NCI-H526 treated with DMSO at 0.1 percent for 48 hours (cell line): Measurements from ENCODE around the gene CHCHD6.

ENCODE experiments used
- DNase-seq: peaks from one replicate; lab custom pipeline; 2025; lab: John Stamatoyannopoulos, UW

Gene CHCHD6

GRCh38 chr3:126941721-126942270 lies 237.8 kb downstream of the CHCHD6 start:
- DNase-seq = no peak

- no peak for DNase-seq
Measured at GRCh38 chr3:126944089-126944965, 240.3 kb downstream of the CHCHD6 start.

- DNase-seq = no peak
Measured at GRCh38 chr3:126945171-126945721, 241.2 kb downstream of the CHCHD6 start.

GRCh38 chr3:126945891-126946290 lies 241.9 kb downstream of the CHCHD6 start:
- DNase-seq = no peak

GRCh38 chr3:126946405-126946804 lies 242.4 kb downstream of the CHCHD6 start:
- DNase-seq = no peak

- DNase-seq = no peak
Measured at GRCh38 chr3:126947429-126947828, 243.4 kb downstream of the CHCHD6 start.

- DNase-seq = no peak
Measured at GRCh38 chr3:126948980-126949535, 245.0 kb downstream of the CHCHD6 start.

GRCh38 chr3:126951561-126951960 lies 247.5 kb downstream of the CHCHD6 start:
- DNase-seq = no peak

GRCh38 chr3:126952261-126952982 lies 248.4 kb downstream of the CHCHD6 start:
- DNase-seq = no peak

GRCh38 chr3:126952983-126953660 lies 249.1 kb downstream of the CHCHD6 start:
- no peak for DNase-seq

- DNase-seq = no peak
Measured at GRCh38 chr3:126954141-126954842, 250.3 kb downstream of the CHCHD6 start.

GRCh38 chr3:126955004-126955790 lies 251.2 kb downstream of the CHCHD6 start:
- DNase-seq = no peak

GRCh38 chr3:126956361-126956760 lies 252.3 kb downstream of the CHCHD6 start:
- DNase-seq = no peak

GRCh38 chr3:126956866-126957650 lies 253.0 kb downstream of the CHCHD6 start:
- DNase-seq = no peak

GRCh38 chr3:126957776-126958637 lies 254.0 kb downstream of the CHCHD6 start:
- no peak for DNase-seq

- no peak for DNase-seq
Measured at GRCh38 chr3:126958638-126959085, 254.6 kb downstream of the CHCHD6 start.

GRCh38 chr3:126959136-126959920 lies 255.3 kb downstream of the CHCHD6 start:
- DNase-seq = no peak
